NCI-H524 (cell line): ENCODE results near the gene RGS17.
"Not testable (repeated sequence)": the region's sequence is repeated elsewhere in the genome, so short reads cannot be mapped to it uniquely, and the experiment has no call there.

Experiments
- DNase-seq, 2 experiments: peaks; one replicate each; lab custom pipeline; 2025; lab: John Stamatoyannopoulos, UW

The RGS17 gene

DNA sequence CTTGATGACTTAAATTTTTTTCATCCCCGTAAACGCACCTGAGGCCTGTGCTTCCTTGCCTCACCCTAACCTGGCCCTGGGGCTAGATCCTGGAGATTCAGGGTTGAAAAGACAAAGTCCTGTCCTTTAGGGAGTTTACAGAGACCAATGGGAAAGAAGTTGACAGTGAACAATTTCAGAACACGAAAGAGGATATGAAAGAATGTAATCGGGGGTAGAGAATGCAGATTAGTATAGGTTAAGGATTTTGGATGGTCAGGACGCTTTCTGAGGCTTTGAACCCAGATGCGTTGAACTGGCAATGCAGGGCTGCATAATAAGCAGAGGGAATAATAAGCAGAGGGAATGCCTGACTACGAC, 146.6 kb downstream of the RGS17 start:
- peak; percentile 4 to 35 for DNase-seq

DNA sequence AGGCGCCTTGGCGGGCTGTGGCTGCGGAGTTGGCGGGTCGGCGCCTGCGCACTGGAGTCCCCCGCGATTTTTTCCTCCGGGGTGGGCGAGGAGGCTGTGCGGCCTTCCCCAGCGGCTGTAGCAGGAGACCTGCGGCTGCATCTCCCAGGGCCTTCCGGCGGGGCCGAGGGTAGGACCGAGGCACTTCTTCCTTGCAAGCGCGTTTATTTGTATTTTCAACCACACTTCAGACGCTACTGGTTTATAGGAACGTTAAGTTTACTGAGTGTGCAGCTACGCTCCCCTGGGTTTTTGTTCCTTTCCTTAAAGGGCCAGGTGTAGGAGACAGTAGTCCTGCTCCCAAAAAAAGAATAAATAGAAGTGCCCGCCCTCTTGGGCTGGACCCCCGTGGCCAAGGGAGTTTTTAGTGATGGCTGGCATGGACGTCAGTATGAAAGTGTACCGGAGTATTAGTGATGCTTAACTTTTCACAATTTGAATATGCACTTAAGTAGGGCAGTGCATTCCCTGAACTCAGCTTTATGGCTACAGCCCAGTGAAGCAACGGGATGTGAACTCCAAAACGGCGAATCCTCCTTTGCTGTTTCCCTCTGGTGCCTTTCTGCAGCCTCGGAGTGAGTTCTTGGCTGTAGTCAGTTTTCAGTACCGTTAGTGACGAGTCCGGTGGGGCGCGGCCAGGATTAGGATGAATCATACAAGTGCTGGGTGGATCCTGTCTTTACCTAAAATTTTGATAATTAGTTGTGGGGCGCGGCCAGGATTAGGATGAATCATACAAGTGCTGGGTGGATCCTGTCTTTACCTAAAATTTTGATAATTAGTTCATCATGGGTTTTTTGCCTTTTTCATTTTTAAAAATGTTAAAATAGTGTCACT, 147.2 kb downstream of the RGS17 start:
- DNase-seq, result peak; percentile 52 to 67

DNA sequence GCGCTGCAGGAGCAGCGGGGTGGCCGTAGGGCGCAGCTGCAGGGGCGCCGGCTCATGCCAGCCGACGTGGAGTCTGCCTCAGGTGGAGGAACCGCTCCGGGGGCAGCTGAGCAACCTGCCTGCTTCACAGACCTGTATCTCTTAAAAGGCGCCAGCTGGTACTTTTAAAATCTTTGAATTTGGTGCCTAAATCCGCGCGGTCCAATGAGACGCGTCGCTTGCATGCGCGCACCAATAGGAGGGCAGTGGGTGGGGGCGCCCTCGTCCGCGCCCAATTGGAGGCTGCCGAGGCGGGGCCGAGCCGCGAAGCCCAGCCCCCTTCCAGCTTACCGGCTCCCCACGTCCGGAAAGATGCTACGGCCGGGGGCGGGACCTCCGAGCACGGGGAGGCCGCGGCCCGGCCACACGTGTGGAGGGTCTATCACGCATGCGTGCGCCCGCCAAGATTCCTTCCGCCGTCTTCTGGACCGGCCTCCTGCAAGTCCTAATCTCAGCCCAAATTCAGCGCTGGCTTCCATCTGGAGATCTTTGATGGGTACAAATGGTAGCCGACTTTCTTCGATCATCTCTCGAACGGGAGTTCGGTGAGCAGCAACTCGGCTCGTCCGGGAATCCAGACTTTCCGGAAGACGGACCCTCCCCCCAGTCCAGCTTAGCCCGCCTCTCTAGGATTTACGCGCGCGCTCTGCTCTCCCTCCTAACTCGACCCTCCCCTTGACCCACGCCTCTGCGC, 148.0 kb downstream of the RGS17 start, which contains the start of gene FBXO5:
TSS of gene FBXO5 (minus strand) at position 138 of the 733 bp plus-strand sequence. CDS start at position 56, 82 bp downstream.
- peak; percentile 98 to 99 for DNase-seq

DNA sequence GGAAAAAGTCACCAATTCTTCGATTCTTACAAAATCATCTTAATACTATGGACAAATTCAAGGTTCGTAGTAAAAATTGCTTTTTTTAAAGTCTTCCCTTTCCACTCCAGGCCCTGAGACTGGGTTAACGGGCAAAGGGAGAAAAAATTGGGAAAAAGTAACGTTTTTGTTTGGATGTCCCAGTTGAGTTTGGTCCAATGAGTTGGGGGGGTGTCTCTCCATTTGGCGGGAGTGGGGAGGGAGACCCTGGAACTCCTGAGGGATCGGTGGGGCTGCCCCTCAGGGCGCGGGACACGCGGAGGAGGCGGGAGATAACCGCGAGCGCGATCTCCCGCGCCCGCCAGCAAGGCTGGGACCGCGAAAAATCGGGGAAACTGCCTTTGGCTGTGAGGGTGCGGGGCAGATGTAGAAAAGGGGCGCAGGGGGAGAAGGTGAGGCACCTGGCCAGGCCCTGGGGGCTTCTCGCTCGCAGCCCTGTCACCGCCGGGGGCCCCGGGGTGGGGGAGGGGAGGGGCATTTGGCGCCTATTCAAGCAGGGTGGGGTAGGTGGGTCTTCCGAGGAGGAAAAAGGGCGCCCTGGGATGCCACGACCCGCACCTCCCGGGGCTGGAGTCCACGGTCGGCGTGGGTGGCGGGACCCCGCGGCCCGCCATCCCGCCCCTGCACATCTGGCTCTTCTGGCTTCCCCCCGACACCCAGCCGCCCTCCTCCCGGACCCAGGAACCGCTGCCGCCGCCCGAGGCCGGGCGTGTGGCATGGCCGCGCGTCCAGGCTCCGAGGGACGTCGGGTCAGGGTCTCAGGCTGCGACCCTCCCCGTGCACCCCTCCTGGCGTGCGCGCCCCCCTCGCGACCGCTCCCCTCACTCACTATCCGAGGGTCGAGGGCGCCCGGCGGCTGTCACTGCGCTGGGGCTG, 148.8 kb downstream of the RGS17 start:
- peak; percentile 22 to 76 for DNase-seq

DNA sequence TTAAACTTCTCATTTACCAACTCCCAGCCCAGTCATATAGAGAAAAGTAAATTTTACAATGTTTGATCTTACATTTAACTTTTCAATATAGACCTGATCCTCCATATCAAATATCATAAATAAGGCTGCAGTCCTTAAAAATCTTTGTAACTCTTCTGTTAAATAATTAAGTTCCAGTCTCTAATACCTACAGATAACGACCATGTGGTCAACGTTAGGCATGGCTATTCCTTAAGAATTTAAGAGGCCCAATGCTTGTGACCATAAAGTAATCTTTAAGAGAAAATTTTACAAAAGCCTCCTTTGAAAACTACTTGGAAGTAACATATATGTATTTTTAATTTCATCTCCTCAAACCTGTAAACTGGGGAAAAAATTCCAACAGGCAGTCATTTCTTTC, 149.9 kb downstream of the RGS17 start:
- peak; percentile 5 to 22 for DNase-seq

DNA sequence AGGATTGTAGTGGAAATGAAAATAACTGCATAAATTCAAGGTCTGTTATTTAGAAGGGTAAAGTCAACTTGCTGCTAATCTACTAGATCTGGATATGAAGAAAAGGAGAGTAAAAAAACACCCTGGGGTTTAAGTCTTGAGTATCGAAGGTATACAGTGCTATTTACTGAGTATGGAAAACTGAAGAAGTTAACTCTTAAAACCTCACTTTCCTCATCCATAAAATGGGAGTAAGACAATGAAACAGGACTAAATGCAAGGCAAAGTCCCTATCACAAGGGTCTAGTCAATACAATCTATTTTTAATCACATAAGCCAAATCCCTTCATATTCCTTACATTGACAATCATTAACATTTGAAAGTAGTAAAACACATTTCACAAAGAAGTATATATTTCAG, 150.4 kb downstream of the RGS17 start:
- DNase-seq, result peak in 1 of 2 experiments; percentile 10

DNA sequence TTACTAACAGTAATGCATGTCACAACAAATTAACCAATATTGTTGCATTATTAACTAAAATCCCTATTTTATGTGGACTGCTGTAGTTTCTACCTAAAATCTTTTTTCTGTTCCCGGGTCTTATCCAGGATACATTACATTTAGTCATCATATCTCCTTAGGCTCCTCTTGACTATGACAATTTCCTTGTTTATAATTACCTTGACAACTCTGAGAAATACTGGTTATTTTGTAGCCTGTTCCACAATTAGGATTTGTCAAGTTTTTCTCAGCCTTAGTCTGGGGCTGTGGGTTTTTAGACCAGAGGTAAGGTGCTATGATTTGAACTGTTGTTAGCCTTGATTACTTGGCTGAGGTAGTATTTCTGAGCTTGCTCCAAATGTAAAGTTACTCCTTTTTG, 152.0 kb downstream of the RGS17 start:
- no peak for DNase-seq

DNA sequence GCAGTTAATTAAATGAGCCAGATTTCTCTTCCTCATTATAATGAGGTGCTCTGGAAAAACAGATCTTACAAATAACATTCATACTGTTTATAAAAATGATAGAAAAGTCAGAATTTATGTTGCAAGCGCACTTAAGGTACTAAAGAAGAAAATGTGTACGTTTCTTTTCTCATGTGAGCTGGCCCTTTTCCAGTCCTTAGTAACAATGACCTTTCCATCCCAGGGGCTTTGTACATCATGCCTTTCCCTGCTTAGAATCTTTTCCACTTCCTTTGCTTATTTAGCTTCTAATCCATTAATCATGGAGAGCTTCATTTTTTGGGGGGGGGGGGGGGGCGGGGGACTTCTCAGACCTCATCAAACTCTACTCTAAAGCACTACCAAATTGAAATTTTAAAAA, 153.0 kb downstream of the RGS17 start:
- DNase-seq, result no peak

DNA sequence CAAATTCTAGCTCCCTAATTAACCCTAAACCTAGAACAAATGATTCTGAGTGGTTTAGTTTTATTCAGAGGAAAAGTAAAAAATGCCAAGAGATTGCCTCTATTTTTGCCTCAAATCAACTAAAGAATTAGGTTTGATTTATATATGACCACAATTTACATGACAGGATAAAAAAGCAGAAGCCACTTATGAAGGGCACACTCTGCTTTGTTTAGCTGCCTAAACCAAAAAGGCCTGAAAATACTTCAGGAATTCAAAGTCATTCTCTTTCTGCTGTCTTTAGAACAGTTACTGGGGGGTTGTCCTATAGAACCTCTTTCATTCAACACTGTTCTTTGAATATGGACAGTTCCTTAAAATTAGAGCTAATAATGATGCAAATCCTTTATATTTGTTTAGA, 153.5 kb downstream of the RGS17 start:
- no peak for DNase-seq

DNA sequence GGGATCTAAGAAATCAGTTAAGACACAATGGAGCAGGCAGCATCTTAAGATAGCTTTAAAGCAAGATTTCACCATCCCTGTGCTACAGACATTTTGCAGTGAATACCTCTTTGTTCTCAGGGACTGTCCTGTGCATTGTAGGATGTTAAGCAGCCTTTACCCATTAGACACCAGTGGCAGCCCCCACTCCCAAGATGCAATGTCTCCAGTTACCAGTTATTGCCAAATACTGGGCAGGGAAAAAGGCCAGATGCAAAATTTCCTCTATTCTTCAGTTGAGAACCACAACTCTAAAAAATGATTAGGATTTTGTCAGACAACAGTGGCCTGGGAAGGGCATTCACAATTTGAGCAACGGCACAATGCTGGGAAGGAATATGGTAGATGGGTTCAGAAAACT, 154.3 kb downstream of the RGS17 start:
- DNase-seq, result no peak

DNA sequence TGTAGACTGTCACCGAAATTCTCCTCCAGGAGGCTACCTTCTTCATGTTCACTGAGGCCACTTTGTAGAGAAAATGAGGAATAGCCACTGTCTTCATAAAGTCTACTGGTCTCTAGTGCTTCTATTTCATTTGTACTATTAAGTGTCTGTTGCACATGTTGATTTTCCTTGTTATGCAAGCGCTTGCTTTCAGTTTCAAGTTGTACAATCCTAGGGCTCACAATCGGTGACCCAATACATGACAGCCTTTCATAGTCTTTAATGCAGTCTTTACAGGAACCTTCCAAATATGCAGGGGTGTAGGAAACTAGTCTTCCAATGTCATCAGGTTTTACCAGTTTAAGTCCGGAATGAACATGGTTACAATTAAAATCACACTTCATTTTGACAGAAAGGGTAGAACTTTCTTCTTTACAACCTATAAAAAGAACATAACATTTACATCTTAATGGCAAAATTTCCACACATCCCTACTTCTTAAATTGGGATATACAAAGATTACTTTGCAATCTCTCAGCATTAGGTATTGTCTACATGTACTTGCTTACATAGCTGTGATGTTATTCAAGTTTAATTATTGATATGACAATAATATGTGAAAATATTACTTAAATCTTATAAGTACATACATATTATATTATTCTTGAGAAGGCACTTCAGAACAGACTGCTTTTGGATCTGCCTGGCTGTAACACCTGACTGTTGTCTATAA, 155.7 kb downstream of the RGS17 start:
- DNase-seq, result no peak

DNA sequence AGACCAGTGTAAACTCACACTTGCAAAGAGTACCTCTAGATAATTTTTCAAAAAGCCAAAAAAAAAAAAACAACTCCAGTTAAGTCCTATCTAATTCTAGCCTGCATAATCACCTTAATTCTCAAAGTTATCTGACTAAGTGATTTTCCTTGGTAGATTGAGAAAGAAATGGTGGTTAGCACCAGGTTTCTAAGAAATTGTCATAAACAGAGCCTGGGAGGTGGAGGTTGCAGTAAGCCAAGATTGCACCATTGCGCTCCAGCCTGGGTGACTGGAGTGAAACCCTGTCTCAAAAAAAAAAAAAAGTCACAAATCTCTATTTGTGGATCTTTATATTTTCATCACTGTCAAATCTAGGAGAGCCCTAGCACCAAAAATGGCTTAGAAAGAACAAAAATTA, 157.2 kb downstream of the RGS17 start:
- DNase-seq, result no peak

DNA sequence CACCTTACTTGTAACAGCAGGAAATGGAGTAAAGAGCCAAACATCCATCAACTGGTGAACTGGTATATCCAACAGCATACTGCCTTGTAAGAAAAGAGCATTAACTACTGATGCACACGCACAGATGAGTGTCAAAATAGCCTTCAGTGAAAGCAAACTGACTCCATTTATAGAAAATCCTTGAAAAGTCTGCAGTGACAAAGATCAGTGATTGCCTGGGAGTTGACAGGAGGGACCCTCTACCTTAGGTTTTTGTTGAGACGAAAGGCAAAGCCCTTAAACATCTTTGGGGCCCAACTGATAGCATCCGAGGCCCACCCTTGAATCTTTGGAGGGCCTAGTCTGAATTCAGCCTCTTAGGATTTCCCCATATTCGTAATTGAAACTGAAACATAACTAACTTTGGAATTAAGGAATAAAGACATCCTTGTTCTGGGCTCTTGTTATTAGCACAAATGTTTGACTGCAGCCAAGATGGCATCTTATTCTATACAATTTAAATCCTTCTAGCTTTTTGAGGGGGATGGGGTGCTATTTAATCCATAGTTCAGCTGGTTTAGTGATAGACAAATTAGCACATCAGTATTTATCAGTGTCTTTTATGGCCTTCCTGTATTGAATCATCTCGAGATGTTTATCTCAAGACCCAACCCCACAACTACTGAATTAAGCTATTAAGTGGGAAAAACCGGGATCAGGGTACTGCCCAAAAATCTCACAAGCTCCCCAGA, 161.2 kb downstream of the RGS17 start:
- peak in 1 of 2 experiments; percentile 40 for DNase-seq

DNA sequence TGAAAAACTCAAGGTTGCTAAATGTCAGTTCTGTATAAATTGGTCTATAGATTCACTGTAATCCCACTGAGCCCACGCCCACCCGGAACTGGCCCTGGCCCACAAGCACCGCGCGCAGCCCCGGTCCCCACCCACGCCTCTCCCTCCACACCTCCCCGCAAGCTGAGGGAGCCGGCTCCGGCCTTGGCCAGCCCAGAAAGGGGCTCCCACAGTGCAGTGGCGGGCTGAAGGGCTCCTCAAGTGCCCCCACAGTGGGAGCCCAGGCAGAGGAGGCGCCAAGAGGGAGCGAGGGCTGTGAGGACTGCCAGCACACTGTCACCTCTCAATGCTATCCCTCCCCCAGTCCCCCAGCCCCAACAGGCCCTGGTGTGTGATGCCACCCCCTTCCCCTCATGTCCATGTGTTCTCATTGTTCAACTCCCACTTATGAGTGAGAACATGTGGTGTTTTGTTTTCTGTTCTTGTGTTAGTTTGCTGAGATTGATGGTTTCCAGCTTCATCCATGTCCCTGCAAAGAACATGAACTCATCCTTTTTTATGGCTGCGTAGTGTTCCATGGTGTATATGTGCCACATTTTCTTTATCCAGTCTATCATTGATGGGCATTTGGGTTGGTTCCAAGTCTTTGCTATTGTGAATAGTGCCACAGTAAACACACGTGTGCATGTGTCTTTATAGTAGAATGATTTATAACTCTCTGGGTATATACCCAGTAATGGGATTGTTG, 164.8 kb downstream of the RGS17 start:
- DNase-seq, result not testable (repeated sequence)

DNA sequence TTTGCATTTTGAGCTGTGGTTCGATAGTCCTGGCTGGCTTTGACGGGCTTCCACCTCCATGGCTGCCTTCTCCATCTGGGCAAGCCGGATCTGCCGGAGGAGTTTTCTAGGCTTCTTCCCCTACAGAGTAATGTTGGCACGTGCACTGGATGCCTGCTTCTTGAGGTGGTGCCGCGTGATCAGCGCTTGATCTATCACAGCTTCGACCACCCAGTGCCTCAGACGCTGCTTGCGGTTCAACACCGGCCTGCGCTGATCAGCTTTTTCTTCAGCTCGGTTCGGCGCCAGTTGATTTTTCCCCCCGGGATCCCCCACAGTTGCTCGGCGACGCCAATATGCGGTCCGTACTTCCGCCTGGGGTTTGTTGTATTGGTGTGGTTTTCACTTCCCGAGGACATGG, 171.7 kb downstream of the RGS17 start:
- DNase-seq, result no peak

DNA sequence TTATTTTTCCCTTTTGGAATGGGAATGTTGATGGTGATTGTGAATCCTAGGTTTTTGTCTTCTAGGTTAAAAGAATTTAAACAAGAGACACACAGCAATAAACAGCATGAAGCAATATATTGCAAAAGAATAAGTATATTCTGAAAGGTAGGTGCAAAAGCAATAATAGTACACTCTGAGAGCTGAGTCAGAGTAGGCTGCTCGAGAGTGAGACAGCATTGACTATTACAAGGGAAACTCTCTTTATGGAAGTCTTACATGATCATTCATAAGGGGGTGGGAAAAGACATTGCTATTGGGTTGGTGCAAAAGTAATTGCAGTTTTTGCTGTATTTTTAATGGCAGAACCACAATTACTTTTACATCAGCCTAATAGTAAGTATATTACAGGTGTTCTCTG, 173.3 kb downstream of the RGS17 start:
- no peak for DNase-seq
